Measurements from ENCODE around the gene SERF1B.
"Not testable (repeated sequence)": the region's sequence is repeated elsewhere in the genome, so short reads cannot be mapped to it uniquely, and the experiment has no call there.

Gene SERF1B

GRCh38 chr5:70025106-70025844 is at the start of gene SERF1B:
SERF1B (plus strand) TSS chr5:70025251; CDS start chr5:70025452, 201 bp downstream.
- DNase-seq (ENCODE audit: low spot score), result not testable (repeated sequence)

DNA sequence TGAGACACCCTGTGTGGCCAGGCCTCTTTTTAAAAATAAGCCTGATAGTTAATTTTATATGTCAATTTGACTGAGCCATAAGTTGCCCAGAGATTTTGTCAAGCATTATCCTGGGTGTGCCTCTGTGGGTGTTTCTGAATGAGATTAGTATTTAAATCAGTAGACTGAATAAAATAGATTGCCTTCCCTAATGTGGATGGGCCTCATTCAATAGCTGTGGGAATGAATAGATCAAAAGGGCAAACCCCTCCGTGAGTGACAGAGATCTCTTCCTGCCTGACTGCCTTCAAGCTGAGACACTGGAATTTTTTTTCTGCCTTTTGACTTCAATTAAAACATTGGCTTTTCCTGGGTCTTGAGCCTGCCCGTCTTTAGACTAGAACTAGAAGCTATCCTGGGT is 33.3 kb upstream of the SERF1B start:
- not testable (repeated sequence) for DNase-seq (ENCODE audit: low spot score)

DNA sequence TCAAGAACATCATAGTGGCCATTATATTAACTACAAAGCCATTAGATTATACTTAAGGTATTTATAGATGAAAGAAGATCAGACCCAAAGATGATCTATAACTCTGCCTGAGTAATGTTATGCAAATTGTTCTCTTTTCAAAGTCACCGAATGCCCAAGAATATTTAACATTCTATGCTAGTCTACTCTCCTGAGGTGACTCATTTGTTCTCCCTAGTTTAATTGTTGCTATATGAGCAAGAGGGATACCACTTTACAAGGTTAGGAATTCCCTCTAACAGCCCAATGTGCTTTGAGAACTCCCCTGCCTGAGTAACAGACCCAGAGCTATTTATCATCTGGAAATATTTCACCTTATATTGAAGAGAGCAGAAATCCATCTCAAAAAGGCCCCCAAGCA is 29.5 kb upstream of the SERF1B start:
- not testable (repeated sequence) for DNase-seq (ENCODE audit: low spot score)

DNA sequence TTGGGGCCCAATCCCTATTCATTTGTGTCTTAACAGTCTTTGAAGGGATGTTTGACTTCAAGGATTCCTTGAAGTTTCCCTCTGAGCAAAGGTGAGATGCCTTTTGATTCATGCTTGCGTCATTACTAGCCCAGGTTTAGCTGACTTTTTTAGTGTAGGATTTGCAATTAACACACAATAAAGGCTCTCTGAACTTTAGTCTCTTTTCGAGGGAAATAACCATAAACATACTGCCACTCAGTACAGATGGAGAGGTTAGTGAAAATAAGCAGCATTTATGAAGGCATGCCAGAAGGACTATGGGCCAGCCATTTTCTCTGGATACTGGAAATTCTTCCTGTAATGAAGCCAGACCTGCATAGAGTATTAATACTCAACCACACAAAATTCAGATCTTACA is 4.4 kb upstream of the SERF1B start:
- not testable (repeated sequence) for DNase-seq (ENCODE audit: low spot score)

DNA sequence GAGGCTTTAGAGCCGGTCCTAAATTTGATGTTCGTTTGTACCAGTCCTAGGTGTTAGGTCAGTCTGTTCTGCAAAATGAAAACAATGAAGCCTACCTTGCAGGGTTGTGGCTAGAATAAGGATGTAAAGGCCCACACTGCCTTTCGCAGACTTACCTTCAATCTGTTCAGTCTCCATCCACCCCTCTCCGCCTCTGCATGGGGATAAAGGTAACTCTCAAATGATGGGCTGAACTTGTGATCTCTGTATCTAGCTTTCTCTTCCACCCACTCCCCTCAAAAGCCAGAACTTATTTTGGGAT is 744 bp downstream of the SERF1B start:
- not testable (repeated sequence) for DNase-seq (ENCODE audit: low spot score)

GRCh38 chr5:70031204-70031603 is 6.2 kb downstream of the SERF1B start:
- DNase-seq (ENCODE audit: low spot score), result not testable (repeated sequence)

GRCh38 chr5:70041411-70041810 is 16.4 kb downstream of the SERF1B start:
- DNase-seq (ENCODE audit: low spot score), result not testable (repeated sequence)

DNA sequence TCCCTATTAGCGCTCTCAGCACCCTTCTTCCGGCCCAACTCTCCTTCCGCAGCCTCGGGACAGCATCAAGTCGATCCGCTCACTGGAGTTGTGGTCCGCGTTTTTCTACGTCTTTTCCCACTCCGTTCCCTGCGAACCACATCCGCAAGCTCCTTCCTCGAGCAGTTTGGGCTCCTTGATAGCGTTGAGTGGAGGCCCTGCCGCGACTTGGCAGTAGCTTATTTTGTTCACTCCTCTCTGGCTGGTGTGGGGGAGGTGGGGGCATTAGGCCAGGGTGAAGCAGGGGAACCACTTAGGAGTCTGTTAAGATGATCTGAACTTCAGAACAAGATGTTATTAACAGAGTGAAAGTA is 24.7 kb downstream of the SERF1B start:
- DNase-seq (ENCODE audit: low spot score), result not testable (repeated sequence)

GRCh38 chr5:70056289-70056942 is 31.4 kb downstream of the SERF1B start:
- not testable (repeated sequence) for DNase-seq (ENCODE audit: low spot score)

DNA sequence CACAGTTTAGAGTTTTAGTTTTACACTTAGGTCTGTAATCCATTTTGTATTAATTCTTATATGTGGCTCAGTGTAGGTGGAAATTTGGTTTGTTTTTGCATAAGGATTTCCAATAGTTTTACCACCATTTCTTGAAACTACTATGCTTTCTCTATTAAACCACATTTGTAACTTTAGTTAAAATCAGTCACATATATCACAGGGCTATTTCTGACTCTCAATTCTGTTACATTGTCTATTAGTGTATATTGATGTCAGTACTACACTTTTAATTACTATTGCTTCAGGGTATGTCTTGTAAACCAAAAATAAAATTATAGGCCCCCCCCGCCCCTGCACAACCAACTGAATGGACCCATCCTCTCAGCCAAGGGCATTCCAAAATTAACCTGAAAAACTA is 32.1 kb downstream of the SERF1B start:
- DNase-seq (ENCODE audit: low spot score), result not testable (repeated sequence)

DNA sequence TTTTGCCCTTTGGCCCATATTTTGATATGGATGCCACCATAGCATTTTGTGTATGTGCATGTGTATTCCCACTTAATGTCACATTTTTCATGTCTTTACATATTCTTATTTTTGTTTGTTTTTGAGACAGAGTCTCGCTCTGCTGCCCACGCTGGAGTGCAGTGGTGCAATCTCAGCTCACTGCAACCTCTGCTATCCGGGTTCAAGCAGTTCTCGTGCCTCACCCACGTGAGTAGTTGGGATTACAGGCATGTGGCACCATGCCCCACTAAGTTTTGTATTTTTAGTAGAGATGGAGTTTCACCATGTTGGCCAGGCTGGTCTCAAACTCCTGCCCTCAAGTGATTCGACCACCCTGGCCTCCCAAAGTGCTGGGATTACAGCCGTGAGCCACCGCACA is 52.6 kb downstream of the SERF1B start:
- not testable (repeated sequence) for DNase-seq (ENCODE audit: low spot score)

DNA sequence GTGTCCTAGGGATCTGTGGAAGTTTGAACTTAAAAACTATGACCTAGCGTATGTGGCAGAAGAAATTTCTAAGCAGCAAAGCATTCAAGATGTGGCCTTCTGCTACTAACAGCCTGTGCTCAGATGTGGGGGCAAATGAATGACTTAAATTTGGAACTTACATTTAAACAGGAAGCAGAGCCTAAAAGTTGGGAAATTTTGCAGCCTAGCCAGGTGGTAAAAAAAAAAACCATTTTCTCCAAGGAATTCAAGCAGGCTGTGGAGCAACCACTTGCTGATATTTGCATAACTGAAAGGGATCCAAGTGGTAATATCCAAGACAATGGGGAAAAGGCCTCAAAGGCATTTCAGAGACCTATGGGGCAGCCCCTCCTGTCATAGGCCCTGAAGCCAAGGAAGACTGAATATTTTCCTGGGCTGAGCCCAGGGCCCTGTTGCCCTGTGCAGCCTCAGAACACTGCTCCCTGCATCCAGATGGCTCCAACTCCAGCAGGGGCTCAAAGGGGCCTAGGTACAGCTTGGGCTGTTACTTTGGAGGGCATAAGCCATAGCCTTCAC is 63.9 kb downstream of the SERF1B start:
- DNase-seq (ENCODE audit: low spot score), result not testable (repeated sequence)

GRCh38 chr5:70091776-70092175 is 66.7 kb downstream of the SERF1B start:
- DNase-seq (ENCODE audit: low spot score), result not testable (repeated sequence)

Measured in hepatic stellate cell (primary cell).